Measurements from ENCODE around the gene NPAS2. TPM values are rescaled to one million over a fixed set of nuclear protein-coding genes. Genes with fewer than 3 reads are reported as not detected.

Gene NPAS2
- total RNA-seq, 1 experiment from 2014 or later, result 12.3 TPM

GRCh38 chr2:100818606-100819369 is 1.2 kb upstream of the NPAS2 start:
- peak; percentile 23 for TF ChIP-seq CTCF (IDR thresholded peaks at IDR 0.05; ENCODE audit: unreplicated experiment)
- H3K9me3 Mint-ChIP-seq (ENCODE audit: unreplicated experiment), result no peaks in the 10 kb centered on the region
- POLR2A ChIA-PET, result interaction anchor here (0.6 to 3.6 kb wide), 20 partner anchors 14 to 331 kb away, joined by 3 to 17 read pairs (median 4); partner anchors contain the start of gene RPL31
- peak; percentile 51 for DNase-seq (ENCODE audit: unreplicated experiment)
- intact Hi-C loops (cut with micrococcal nuclease), result loop anchor here (1.0 to 2.0 kb wide), 3 partner anchors 66 to 167 kb away; no protein-coding TSS in a partner anchor
- H3K4me1 Mint-ChIP-seq (ENCODE audit: insufficient read depth, unreplicated experiment), result peaks cover 36% of the 10 kb centered on the region
- BruUV-seq (replicated peaks), result no TSS peak
- peaks cover 6% of the 10 kb centered on the region for H3K36me3 Mint-ChIP-seq (ENCODE audit: insufficient read depth, unreplicated experiment)
- peak overlapping the region; percentile 83 for H3K4me3 Mint-ChIP-seq (ENCODE audit: unreplicated experiment)
- H3K27ac Mint-ChIP-seq (ENCODE audit: low read depth, unreplicated experiment), result peak overlapping the region; percentile 51
- CTCF ChIA-PET, result interaction anchor here (0.6 to 2.1 kb wide), 8 partner anchors 12 to 556 kb away, joined by 3 to 9 read pairs (median 3); no protein-coding TSS in a partner anchor
- no peaks in the 10 kb centered on the region for H3K27me3 Mint-ChIP-seq (ENCODE audit: insufficient read depth, unreplicated experiment)

DNA sequence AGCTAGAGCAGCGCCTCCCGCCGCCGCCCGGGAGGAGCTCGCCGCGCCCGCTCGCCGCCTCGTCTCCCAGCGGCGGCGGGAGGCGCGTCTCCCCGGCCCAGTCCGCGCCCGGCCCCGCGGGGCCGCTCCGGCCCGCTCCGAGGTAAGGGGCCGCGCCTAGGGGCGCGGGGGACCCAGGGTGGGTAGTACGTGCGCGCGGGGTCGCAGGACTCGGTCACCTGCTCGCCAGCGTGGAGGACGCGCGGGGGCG is 259 bp downstream of the NPAS2 start:
- no TSS peak for BruUV-seq (replicated peaks)
- CTCF ChIA-PET, result interaction anchor here (0.6 to 1.1 kb wide), 3 partner anchors 13 to 213 kb away, joined by 3 read pairs; no protein-coding TSS in a partner anchor
- H3K27ac Mint-ChIP-seq (ENCODE audit: low read depth, unreplicated experiment), result no peak overlapping the region
- DNase-seq (ENCODE audit: unreplicated experiment), result no peak
- intact Hi-C loops (cut with micrococcal nuclease), result loop anchor here (5.0 kb wide), 1 partner anchor 82 kb away; no protein-coding TSS in a partner anchor
- H3K4me3 Mint-ChIP-seq (ENCODE audit: unreplicated experiment), result peak overlapping the region; percentile 73
- H3K4me1 Mint-ChIP-seq (ENCODE audit: insufficient read depth, unreplicated experiment), result peaks cover 36% of the 10 kb centered on the region
- POLR2A ChIA-PET, result interaction anchor here (0.7 to 3.6 kb wide), 7 partner anchors 19 to 433 kb away, joined by 3 to 16 read pairs (median 5); partner anchors contain the start of genes CNOT11 and RPL31
- no peaks in the 10 kb centered on the region for H3K27me3 Mint-ChIP-seq (ENCODE audit: insufficient read depth, unreplicated experiment)
- H3K36me3 Mint-ChIP-seq (ENCODE audit: insufficient read depth, unreplicated experiment), result peaks cover 6% of the 10 kb centered on the region
- TF ChIP-seq CTCF (IDR thresholded peaks at IDR 0.05; ENCODE audit: unreplicated experiment), result no peak
- no peaks in the 10 kb centered on the region for H3K9me3 Mint-ChIP-seq (ENCODE audit: unreplicated experiment)

GRCh38 chr2:100820523-100821254 is 750 bp downstream of the NPAS2 start:
- POLR2A ChIA-PET, result interaction anchor here (0.7 to 3.6 kb wide), 15 partner anchors 13 to 433 kb away, joined by 3 to 16 read pairs (median 5); partner anchors contain the start of genes CNOT11 and RPL31
- intact Hi-C loops (cut with micrococcal nuclease), result loop anchor here (1.0 to 5.0 kb wide), 2 partner anchors 82 to 210 kb away; no protein-coding TSS in a partner anchor
- Mint-ChIP-seq H3K4me3 (ENCODE audit: unreplicated experiment) (peak overlapping the region; percentile 73), H3K9me3 (ENCODE audit: unreplicated experiment) (no peaks in the 10 kb centered on the region), H3K27ac (ENCODE audit: low read depth, unreplicated experiment) (no peak overlapping the region), H3K4me1 (ENCODE audit: insufficient read depth, unreplicated experiment) (peaks cover 36% of the 10 kb centered on the region), H3K27me3 (ENCODE audit: insufficient read depth, unreplicated experiment) (no peaks in the 10 kb centered on the region), H3K36me3 (ENCODE audit: insufficient read depth, unreplicated experiment) (peaks cover 6% of the 10 kb centered on the region)
- CTCF ChIA-PET, result interaction anchor here (0.5 to 1.2 kb wide), 11 partner anchors 12 to 332 kb away, joined by 3 to 11 read pairs (median 3); no protein-coding TSS in a partner anchor
- DNase-seq (ENCODE audit: unreplicated experiment), result peak; percentile 16
- no TSS peak for BruUV-seq (replicated peaks)
- no peak for TF ChIP-seq CTCF (IDR thresholded peaks at IDR 0.05; ENCODE audit: unreplicated experiment)

Data from MCF 10A (cell line).